Measurements from ENCODE around the gene ARID3A.
"Not testable (repeated sequence)": the region's sequence is repeated elsewhere in the genome, so short reads cannot be mapped to it uniquely, and the experiment has no call there.

The ARID3A gene

DNA sequence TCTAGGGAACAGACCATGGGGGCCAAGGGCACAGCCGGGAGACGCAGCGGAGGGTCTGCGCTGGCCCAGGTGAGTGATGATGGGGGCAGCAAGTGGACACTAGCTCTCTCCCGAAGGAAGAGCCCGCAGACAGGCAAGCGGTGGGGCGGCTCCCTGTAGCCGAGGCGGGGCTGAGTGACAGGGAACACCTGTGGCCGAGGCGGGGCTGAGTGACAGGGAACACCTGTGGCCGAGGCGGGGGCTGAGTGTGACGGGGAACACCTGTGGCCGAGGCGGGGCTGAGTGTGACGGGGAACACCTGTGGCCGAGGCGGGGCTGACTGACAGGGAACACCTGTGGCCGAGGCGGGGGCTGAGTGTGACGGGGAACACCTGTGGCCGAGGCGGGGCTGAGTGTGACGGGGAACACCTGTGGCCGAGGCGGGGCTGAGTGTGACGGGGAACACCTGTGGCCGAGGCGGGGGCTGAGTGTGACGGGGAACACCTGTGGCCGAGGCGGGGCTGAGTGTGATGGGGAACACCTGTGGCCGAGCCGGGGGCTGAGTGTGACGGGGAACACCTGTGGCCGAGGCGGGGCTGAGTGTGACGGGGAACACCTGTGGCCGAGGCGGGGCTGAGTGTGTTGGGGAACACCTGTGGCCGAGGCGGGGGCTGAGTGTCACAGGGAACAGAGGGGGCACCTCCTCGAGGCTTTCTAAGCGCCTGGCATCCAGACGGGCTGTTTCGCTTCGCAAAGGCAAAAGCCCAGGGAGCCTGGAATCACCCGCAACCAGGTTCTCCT lies 34.2 kb upstream of the ARID3A start:
- in situ Hi-C loops (cut with HindIII; ENCODE audit: low sequenced_read_pairs) = not testable (repeated sequence)

DNA sequence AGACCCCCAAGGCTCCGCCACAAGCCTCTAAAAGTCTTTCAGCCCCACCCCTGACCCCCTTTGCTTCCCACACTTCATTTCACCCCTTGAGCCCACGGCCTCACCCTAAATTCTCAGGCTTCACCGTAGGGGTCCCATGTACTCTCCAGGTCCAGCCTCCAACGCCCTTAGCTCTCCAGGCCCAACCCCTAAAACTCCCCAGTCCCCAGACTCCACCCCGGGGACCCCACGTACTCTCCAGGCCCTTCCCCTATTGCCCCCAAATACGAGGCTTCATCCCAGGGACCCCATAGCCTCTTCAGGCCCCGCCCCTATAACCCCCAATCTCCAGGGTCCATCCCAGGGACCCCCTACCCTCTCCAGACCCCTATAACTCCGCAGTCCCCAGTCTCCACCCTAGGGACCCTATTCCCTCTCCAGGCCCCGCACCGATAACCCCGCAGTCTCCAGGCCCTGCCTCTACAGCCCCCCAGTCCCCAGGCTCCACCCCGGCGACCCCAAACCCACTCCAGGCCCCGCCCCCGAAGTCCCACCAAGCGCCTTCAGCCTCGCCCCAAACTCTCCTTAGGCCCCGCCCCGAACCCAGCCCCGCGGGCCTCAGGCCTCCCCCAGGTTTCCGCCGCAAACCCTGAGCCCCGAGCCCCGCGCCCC lies 33.5 kb upstream of the ARID3A start:
- in situ Hi-C loops (cut with HindIII; ENCODE audit: low sequenced_read_pairs) = no loop called here

DNA sequence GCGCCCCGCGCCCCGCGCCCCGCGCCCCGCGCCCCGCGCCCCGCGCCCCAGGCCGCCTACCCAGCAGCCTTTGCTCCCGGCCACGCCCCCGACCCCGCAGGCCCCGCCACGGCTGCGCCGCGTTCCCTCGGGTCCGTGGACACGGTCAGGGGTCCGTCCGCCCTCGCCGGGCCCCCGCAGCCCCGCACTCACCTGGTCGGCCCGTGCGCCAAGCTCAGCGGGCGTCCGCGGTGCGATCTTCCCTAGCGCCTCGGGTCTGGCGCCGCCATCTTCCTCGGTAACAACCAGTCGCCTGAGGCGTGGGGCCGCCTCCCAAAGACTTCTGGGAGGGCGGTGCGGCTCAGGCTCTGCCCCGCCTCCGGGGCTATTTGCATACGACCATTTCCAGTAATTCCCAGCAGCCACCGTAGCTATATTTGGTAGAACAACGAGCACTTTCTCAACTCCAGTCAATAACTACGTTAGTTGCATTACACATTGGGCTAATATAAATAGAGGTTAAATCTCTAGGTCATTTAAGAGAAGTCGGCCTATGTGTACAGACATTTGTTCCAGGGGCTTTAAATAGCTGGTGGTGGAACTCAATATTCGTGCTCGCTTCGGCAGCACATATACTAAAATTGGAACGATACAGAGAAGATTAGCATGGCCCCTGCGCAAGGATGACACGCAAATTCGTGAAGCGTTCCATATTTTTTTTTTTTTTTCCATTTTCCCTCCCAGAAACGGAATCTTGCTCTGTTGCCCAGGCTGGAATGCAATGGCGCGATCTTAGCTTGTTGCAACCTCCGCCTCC lies 32.7 kb upstream of the ARID3A start, which contains the start of the genes MED16 and RNU6-9:
TSS of gene MED16 (minus strand) at position 294 of the 796 bp plus-strand sequence. CDS start 2,056 bp downstream, outside the sequence.
TSS of gene RNU6-9 (plus strand) at position 591 of the 796 bp plus-strand sequence.
- in situ Hi-C loops (cut with HindIII; ENCODE audit: low sequenced_read_pairs) = no loop called here

DNA sequence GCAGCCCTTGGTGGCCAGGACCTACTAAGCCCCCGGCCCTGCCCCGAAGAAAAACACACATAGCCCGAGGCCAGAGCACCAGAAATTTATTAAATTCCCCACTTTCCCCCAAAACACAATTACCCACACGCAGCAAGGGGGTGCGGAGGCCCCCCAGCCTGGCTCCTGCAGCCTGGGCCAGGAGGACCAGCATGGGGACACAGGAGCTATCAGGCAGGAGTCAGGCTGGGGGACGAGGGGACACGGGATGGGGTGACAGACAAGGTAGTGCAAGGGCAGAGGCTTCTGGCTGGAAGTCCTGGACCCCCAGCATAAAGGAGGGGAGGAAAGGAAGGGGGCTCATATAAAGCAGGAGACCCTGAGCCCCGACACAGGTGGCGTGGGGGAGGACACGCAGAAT lies 29.4 kb upstream of the ARID3A start:
- in situ Hi-C loops (cut with HindIII; ENCODE audit: low sequenced_read_pairs) = no loop called here

DNA sequence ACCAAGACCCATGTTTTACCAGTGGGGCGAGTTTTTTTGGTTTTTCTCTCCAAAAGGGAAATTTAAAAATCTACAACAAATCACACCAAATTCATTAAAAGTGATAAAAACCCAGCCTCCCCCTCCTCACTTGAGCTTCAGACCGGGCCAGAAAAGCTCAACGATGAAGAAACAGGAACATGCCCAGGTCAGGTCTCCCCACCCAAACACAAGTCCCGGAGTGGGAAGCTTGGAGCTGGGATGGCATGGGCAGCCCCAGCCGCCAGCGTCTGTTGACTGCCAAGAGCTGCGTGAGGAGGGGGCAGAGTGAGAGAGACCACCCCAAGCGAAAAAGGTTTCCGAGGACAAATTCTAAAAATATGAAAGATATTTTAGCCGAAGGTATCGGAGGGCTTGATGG lies 28.8 kb upstream of the ARID3A start:
- in situ Hi-C loops (cut with HindIII; ENCODE audit: low sequenced_read_pairs) = no loop called here

DNA sequence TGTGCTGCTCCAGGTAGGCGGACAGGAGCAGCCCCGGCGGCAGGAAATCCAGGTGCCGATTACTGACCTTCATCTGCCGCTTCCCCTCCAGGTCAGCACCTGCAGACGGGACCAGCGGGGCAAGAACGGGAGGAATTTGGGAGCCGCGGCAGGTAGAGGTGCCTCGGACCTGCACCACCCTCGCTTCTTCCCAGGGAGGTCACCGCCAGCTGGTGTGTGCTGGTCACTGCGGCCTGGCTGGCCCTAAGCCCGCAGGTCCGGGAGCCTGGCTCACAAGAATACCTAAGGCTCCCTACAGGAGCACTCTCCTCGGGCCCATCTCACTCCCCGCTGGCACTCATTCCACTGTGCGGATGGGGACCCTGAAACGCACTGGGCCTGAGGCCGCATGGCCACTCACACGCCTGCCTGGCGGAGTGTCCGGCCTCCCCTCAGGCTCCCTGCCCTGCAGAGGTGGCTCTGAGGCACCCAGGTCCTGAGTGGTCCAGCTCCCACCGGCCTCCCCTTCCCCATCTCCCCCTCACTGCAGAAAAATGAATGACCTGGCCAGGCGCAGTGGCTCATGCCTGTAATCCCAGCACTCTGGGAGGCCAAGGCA lies 28.3 kb upstream of the ARID3A start:
- in situ Hi-C loops (cut with HindIII; ENCODE audit: low sequenced_read_pairs) = no loop called here

DNA sequence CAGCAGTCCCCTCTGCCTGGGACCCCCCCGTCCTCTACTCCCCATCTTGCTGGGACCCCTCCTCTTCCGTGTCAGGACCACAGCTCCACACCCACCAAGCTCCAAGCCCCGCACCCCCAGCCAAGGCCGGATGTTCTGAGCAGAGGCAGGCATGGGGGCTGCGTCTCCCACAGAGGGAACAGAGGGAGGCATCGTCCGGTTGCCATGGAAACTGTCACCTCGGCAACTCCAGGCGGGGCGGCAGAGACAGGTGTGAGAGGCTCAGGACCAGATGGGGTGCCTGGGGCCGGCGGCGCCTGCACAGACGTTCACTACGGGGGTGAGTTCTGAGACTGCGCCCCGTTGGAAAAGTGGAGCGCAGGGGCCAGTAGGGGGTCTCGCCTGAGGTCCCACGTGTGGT lies 27.2 kb upstream of the ARID3A start:
- in situ Hi-C loops (cut with HindIII; ENCODE audit: low sequenced_read_pairs) = no loop called here

DNA sequence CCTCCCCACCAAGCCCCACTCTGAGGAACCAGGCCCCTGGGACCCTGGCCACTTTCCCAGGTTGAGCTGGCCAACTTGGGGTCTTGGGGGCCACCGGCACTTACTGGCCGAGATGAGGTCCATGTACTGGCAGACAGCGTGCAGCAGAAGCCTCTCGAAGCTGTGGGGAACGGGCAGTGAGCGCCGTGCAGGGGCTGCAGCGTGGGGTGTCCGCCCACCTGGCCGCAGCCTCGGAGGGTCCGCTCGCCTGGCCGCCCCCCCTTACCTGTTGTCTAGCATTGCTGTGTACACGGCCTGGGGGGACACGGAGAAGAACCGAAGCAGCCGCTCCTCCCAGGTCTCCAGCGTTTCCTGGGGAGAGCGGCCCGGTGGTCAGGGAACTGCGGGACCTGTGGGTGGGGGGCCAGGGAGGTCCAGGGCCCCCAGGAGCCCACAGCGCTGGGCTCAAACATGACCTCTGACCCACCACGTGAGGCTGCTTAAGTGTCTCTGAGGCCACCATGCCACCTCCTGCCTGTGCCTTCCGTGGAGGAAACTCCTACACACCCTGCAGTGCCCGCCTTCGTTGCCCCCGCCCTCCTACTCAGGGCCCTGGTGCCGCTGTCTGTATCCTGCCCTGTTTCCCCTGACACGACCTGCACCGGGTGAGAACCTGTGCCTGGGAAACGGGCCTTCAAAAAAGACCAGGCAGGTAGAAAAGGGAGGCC lies 26.3 kb upstream of the ARID3A start:
- in situ Hi-C loops (cut with HindIII; ENCODE audit: low sequenced_read_pairs) = no loop called here

DNA sequence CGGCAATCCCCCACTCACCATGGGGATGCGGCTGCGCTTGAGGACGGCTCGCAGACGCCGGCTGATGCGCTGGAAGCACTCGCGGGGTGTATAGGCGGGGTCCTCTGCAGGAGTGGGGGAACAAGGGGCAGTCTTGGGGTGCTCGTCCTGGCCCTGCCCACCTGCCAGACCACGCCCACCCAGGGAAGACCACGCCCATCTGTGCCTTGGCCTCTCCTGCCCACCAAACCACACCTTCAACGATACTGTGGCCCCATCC lies 25.9 kb upstream of the ARID3A start:
- in situ Hi-C loops (cut with HindIII; ENCODE audit: low sequenced_read_pairs) = no loop called here

DNA sequence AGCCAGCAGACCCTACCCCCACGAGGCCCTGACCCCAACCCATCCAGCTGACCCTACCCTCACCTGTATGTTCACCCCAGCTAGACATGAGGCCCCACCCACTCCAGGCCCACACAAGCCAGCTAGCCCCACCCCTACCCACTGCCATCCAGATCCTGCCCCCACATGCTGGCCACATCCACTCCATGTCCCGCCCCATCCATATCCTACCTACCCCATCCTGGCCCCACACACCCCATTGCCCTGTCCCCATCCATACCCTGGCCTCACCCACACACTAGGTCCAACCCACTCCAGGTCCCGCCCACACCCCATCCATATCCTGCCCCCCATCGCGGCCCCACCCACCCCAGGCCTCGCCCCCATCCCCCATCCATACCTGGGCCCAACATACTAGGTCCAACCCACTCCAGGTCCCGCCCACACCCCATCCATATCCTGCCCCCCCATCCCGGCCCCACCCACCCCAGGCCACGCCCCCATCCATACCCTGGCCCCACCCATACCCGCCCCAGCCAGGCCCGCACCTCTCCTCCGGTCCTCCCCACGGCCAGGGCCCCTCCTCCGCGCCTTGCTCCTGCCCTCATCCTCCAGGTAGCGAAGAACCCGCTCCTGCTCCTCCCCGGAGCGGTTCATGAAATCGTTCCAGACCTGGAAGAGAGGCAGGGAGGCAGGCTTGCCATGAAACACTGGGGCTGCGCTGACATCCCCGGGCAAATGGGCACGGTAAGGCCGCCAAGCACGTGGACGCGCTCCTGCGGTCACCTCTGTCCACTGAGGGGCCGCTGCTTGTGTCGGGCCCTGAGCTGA lies 25.3 kb upstream of the ARID3A start:
- in situ Hi-C loops (cut with HindIII; ENCODE audit: low sequenced_read_pairs) = no loop called here

DNA sequence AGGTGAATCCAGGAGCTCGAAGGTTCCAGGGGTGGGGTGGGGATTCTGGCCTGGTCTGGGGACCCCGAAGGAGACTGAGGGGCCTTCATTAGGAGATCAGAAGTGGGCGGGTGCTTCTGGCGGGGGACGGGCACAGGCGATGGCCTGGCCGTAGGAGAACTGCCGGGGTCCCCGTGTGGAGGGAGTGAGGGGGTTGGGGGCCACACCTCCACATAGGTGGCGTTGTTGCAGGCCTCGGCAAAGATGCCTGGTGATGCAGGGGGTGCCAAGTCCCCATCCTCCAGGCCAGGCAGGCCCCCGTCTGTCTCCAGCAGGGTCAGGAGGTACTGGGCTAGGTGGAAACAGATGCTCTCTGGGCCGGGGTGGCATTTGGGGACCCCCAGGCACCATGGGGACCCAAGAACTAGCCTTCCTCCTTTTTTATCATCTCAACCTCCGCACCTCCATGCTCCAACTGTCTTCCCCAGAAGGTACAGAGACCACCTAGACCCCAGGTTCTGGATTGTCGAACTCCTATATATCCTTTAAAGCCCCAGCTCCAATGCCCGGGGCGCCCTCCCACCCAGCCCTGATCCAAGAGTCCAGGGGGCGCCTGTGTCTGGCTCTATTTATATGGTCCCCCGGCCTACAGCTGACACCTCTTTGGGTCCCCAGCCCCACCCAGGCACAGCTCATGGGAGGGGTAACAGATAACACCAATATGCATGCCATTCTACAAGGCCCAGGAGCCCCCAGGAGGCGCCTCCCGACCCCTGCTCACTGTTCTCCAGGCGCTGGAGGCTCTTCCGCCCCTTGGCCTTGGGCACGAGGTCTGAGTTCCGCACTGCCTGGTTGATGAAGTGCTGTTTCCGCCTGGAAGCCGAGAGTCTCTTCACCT lies 24.4 kb upstream of the ARID3A start:
- in situ Hi-C loops (cut with HindIII; ENCODE audit: low sequenced_read_pairs) = no loop called here

DNA sequence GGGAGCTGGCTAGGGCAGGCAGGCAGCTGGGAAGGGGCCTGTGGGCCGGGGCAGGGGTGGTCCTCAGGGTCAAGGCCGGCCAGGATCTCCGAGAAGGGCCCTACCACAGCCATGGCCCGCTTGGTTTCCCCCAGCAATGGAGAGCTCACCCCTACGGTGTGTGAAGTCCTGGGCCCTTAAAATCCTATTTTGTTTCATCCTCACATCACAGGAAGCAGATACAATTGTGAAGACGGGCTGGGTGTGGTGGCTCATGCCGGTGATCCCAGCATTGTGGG lies 23.8 kb upstream of the ARID3A start:
- in situ Hi-C loops (cut with HindIII; ENCODE audit: low sequenced_read_pairs) = no loop called here

DNA sequence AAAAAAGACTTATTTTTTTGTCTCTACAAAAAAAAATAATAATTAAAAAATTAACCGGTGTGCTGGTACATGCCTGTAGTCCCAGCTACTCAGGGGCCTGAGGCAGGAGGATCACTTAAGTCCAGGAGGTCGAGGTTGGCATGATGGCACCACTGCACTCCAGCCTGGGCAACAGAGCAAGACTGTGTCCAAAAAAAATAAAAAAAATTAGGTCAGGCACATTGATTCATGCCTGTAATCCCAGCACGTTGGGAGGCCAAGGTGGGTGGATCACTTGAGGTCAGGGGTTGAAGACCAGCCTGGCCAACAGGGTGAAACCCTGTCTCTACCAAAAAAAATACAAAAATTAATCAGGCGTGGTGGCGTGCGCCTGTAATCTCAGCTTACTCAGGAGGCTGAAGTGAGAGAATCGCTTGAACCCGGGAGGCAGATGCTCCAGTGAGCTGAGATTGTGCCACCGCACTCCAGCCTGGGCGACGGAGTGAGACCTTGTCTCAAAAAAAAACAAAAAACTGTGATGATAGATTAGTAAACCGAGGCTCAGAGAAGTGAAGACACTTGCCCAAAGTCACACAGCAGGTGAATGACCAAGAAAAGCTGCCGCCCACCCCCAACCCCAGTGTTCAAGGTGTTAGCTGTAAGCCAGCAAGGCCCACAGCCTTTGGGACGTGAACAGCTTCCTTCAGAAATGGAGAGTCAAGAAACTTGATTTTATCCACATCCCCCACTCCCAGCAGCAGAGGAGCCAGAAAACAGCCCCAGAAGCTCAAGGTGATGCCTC lies 23.2 kb upstream of the ARID3A start:
- in situ Hi-C loops (cut with HindIII; ENCODE audit: low sequenced_read_pairs) = no loop called here

DNA sequence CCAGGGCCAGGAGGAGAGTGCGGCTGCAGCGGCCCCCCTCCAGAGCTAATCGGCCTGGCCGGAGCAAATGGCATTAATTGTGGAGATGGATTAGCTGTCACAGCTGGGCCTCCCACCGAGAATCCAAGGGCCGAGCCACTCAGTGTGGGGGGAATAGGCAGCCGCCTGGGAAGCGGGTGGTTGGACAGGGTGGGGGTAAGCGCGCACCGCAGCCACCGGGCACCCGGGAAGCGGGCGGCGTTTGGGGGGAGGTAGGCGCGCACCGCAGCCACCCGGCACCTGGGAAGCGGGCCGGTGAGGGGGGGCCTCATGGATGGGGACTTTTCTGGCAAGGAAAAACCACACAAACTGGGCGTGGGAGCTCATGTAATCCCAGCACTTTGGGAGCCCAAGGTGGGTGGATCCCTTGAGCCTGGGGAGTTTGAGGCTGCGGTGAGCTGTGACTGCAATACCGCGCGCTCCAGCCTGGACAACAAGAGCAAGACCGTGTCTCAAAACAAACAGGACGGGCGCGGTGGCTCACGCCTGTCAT lies 22.5 kb upstream of the ARID3A start:
- in situ Hi-C loops (cut with HindIII; ENCODE audit: low sequenced_read_pairs) = no loop called here

DNA sequence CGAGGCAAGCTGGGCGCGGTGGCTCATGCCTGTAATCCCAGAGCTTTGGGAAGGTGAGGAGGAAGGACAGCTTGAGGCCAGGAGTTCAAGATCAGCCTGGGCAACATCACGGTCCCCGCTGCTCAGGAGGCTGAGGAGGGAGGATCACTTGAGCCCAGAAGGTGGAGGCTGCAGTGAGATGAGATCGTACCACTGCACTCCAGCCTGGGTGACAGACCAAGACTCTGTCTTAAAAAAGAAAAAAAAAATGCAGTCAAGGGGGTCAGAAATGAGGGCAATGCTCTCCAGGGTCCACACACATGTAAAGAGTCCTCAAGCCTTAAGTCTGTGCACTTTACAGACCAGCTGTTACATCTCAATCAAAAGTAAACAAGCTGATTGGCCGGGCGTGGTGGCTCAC lies 21.3 kb upstream of the ARID3A start:
- in situ Hi-C loops (cut with HindIII; ENCODE audit: low sequenced_read_pairs) = no loop called here

DNA sequence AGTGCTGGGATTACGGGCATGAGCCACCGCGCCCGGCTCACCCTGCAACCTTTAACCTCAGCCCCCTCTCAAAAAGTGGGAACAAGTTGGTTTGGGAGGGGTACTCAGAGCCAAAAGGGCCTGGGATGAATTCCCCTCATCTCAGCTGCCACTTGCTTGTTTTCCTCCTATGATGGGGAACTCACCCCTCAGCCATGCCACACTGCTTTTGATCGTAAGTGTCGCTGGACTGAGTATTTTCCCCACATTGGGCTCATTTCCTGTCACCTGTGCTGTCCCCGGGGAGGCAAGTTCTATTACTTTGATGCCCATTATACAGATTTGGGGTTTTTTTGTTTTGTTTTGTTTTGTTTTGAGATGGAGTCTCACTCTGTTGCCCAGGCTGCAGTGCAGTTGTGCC lies 19.4 kb upstream of the ARID3A start:
- in situ Hi-C loops (cut with HindIII; ENCODE audit: low sequenced_read_pairs) = no loop called here

DNA sequence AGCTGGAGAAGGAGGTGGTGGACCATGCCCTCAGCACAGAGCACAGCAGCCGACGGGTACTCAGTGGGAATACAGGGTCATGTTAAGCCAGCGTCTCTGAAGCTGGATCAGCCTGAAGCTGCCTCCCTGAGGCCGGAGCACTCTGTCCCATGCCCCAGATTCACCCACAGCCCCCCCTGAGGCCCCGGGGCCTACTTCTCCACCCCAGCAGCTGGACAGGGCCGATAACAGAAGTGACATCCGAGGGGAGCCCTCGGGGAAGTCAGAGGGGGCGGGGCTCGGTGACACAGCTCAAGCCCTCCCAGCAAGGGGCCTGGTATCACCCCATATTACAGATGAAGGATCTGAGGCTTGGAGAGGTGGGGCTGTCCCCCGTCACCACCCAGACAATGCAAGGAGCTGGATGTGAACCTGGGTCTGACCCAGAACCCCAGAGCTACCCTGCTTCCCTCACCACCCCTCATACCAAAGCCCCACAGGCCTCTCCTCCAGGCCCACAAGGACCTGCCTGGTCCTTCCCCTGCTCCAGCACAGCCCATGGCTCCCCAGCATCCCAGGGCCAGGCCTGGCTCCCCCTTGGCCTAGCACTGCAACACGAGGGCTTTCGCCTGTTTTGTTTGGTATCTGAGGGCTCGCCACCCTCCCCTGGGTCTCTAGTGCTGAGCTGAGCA lies 18.5 kb upstream of the ARID3A start:
- in situ Hi-C loops (cut with HindIII; ENCODE audit: low sequenced_read_pairs) = no loop called here

Data from endothelial cell of hepatic sinusoid (primary cell).